T-helper 2 cell treated with Interferon-gamma antibody and Interleukin-4, amounts not matched to agents 5 μg/mL and 100 μg/mL, for 36 hours (primary cell): ENCODE results near the gene VIPR2.

Source experiments
- DNase-seq: peaks from one replicate; pipeline ENCODE4 v3.0.0; 2021; ENCODE audit warnings: low spot score
- H3K27ac Mint-ChIP-seq: one replicate; pipeline ENCODE4 v1.8.0; 2021; ENCODE audit warnings: mild to moderate bottlenecking, mixed read lengths
- H3K27me3 Mint-ChIP-seq: one replicate; pipeline ENCODE4 v1.8.0; 2021; ENCODE audit warnings: low read depth, mixed read lengths
- H3K36me3 Mint-ChIP-seq: one replicate; pipeline ENCODE4 v1.8.0; 2021; ENCODE audit warnings: low read depth, mixed read lengths
- H3K4me1 Mint-ChIP-seq: one replicate; pipeline ENCODE4 v1.8.0; 2021; ENCODE audit warnings: low read depth, mixed read lengths
- H3K4me3 Mint-ChIP-seq: one replicate; pipeline ENCODE4 v1.8.0; 2022; ENCODE audit warnings: mild to moderate bottlenecking, moderate library complexity, mixed read lengths
- H3K9me3 Mint-ChIP-seq: one replicate; pipeline ENCODE4 v1.8.0; 2021; ENCODE audit warnings: mixed read lengths

Gene VIPR2

GRCh38 chr7:159151231-159151630 is 6.6 kb upstream of the VIPR2 start:
- no peak for DNase-seq
- H3K9me3 Mint-ChIP-seq: no peaks in the 10 kb centered on the region
- peaks cover 6% of the 10 kb centered on the region for H3K27me3 Mint-ChIP-seq
- H3K27ac Mint-ChIP-seq: no peak overlapping the region
- no peaks in the 10 kb centered on the region for H3K36me3 Mint-ChIP-seq
- no peak overlapping the region for H3K4me3 Mint-ChIP-seq
- H3K4me1 Mint-ChIP-seq: no peaks in the 10 kb centered on the region

- H3K36me3 Mint-ChIP-seq: no peaks in the 10 kb centered on the region
- H3K4me1 Mint-ChIP-seq: no peaks in the 10 kb centered on the region
- no peak for DNase-seq
- H3K4me3 Mint-ChIP-seq: no peak overlapping the region
- no peaks in the 10 kb centered on the region for H3K9me3 Mint-ChIP-seq
- peaks cover 10% of the 10 kb centered on the region for H3K27me3 Mint-ChIP-seq
- H3K27ac Mint-ChIP-seq: no peak overlapping the region
These were observed 4.8 kb upstream of the VIPR2 start for GRCh38 chr7:159149488-159149887.

GRCh38 chr7:159148430-159149395 is 4.0 kb upstream of the VIPR2 start:
- H3K4me1 Mint-ChIP-seq: no peaks in the 10 kb centered on the region
- no peak overlapping the region for H3K4me3 Mint-ChIP-seq
- H3K27me3 Mint-ChIP-seq: peaks cover 15% of the 10 kb centered on the region

GRCh38 chr7:159147687-159148086 is 3.0 kb upstream of the VIPR2 start:
- no peak for DNase-seq
- Mint-ChIP-seq H3K9me3 (no peaks in the 10 kb centered on the region), H3K4me1 (peaks cover 5% of the 10 kb centered on the region), H3K4me3 (no peak overlapping the region), H3K27me3 (peaks cover 25% of the 10 kb centered on the region), H3K36me3 (no peaks in the 10 kb centered on the region), H3K27ac (no peak overlapping the region)

More at GRCh38 chr7:159148430-159149395, 4.0 kb upstream of the VIPR2 start:
- H3K9me3 Mint-ChIP-seq: no peaks in the 10 kb centered on the region
- no peak for DNase-seq
- H3K36me3 Mint-ChIP-seq: no peaks in the 10 kb centered on the region
- H3K27ac Mint-ChIP-seq: no peak overlapping the region

GRCh38 chr7:159147246-159147645 is 2.6 kb upstream of the VIPR2 start:
- Mint-ChIP-seq H3K27me3 (peaks cover 27% of the 10 kb centered on the region), H3K36me3 (no peaks in the 10 kb centered on the region), H3K4me3 (no peak overlapping the region), H3K4me1 (peaks cover 5% of the 10 kb centered on the region), H3K9me3 (no peaks in the 10 kb centered on the region), H3K27ac (no peak overlapping the region)
- no peak for DNase-seq

- peaks cover 27% of the 10 kb centered on the region for H3K27me3 Mint-ChIP-seq
- H3K36me3 Mint-ChIP-seq: peaks cover 2% of the 10 kb centered on the region
- peaks cover 5% of the 10 kb centered on the region for H3K4me1 Mint-ChIP-seq
- H3K4me3 Mint-ChIP-seq: no peak overlapping the region
- no peaks in the 10 kb centered on the region for H3K9me3 Mint-ChIP-seq
- no peak overlapping the region for H3K27ac Mint-ChIP-seq
- no peak for DNase-seq
These were observed 1.6 kb upstream of the VIPR2 start for GRCh38 chr7:159146084-159146858.

GRCh38 chr7:159145490-159145855 is 806 bp upstream of the VIPR2 start:
- H3K27me3 Mint-ChIP-seq: peaks cover 27% of the 10 kb centered on the region
- H3K27ac Mint-ChIP-seq: no peak overlapping the region
- peaks cover 5% of the 10 kb centered on the region for H3K4me1 Mint-ChIP-seq
- peaks cover 2% of the 10 kb centered on the region for H3K36me3 Mint-ChIP-seq
- DNase-seq: no peak
- H3K4me3 Mint-ChIP-seq: peak overlapping the region; percentile 71
- H3K9me3 Mint-ChIP-seq: no peaks in the 10 kb centered on the region

GRCh38 chr7:159143780-159144757 is 598 bp downstream of the VIPR2 start:
- peak; percentile 33 for DNase-seq
- Mint-ChIP-seq H3K27me3 (peaks cover 25% of the 10 kb centered on the region), H3K4me1 (peaks cover 5% of the 10 kb centered on the region), H3K27ac (no peak overlapping the region), H3K9me3 (no peaks in the 10 kb centered on the region), H3K4me3 (peak overlapping the region; percentile 77), H3K36me3 (peaks cover 2% of the 10 kb centered on the region)

GRCh38 chr7:159142730-159143129 is 1.9 kb downstream of the VIPR2 start:
- no peak overlapping the region for H3K27ac Mint-ChIP-seq
- peaks cover 5% of the 10 kb centered on the region for H3K4me1 Mint-ChIP-seq
- peak overlapping the region; percentile 4 for H3K4me3 Mint-ChIP-seq
- peaks cover 4% of the 10 kb centered on the region for H3K36me3 Mint-ChIP-seq
- H3K27me3 Mint-ChIP-seq: peaks cover 22% of the 10 kb centered on the region
- DNase-seq: no peak
- H3K9me3 Mint-ChIP-seq: no peaks in the 10 kb centered on the region

GRCh38 chr7:159142199-159142598 is 2.5 kb downstream of the VIPR2 start:
- Mint-ChIP-seq H3K27ac (no peak overlapping the region), H3K9me3 (no peaks in the 10 kb centered on the region), H3K27me3 (peaks cover 22% of the 10 kb centered on the region), H3K4me3 (no peak overlapping the region), H3K4me1 (peaks cover 5% of the 10 kb centered on the region), H3K36me3 (peaks cover 4% of the 10 kb centered on the region)
- no peak for DNase-seq

- Mint-ChIP-seq H3K9me3 (no peaks in the 10 kb centered on the region), H3K27ac (no peak overlapping the region), H3K4me1 (peaks cover 5% of the 10 kb centered on the region), H3K27me3 (peaks cover 22% of the 10 kb centered on the region), H3K4me3 (no peak overlapping the region), H3K36me3 (peaks cover 4% of the 10 kb centered on the region)
- no peak for DNase-seq
These were observed 3.0 kb downstream of the VIPR2 start for GRCh38 chr7:159141660-159142059.

- Mint-ChIP-seq H3K36me3 (peaks cover 4% of the 10 kb centered on the region), H3K9me3 (no peaks in the 10 kb centered on the region), H3K27me3 (peaks cover 22% of the 10 kb centered on the region), H3K27ac (no peak overlapping the region), H3K4me1 (peaks cover 5% of the 10 kb centered on the region), H3K4me3 (no peak overlapping the region)
- DNase-seq: no peak
These were observed 3.5 kb downstream of the VIPR2 start for GRCh38 chr7:159141167-159141566.

- H3K9me3 Mint-ChIP-seq: no peaks in the 10 kb centered on the region
- H3K4me1 Mint-ChIP-seq: peaks cover 5% of the 10 kb centered on the region
- H3K4me3 Mint-ChIP-seq: no peak overlapping the region
- H3K27ac Mint-ChIP-seq: no peak overlapping the region
- peaks cover 4% of the 10 kb centered on the region for H3K36me3 Mint-ChIP-seq
- no peak for DNase-seq
- peaks cover 22% of the 10 kb centered on the region for H3K27me3 Mint-ChIP-seq
These were observed 4.3 kb downstream of the VIPR2 start for GRCh38 chr7:159140170-159140910.
